ENCODE measurements around the gene RPAP3. TPM values are rescaled to one million over a fixed set of nuclear protein-coding genes. Genes with fewer than 3 reads are reported as not detected.
A peak's percentile ranks its signal among the peaks of the same experiment; 100 is the strongest.

Gene RPAP3
- total RNA-seq, 6 donors from 2014 or later = 6.5 to 28.0 (median 16.4) TPM

DNA sequence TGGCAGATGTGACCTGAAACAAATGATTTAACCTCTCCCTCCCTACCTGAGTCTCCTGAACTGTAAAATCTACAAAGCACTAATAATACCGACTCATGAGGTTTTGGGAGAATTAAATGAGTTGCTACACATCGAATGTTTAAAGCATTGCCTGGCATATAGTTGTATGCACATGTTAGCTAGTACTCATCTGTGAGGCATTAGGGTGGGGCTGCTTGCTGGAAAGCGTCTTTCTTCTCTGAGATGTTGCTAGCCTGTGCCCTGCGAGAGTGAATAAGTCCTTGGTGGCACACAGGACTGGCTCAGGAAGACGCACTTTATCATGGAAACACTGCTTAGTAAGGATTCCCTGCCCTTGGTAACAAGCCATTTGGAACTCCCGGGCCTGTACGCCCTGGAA is 46.7 kb upstream of the RPAP3 start:
- TF ChIP-seq EP300 (IDR thresholded peaks at IDR 0.05) (no peak), POLR2AphosphoS5 (IDR thresholded peaks at IDR 0.05) (no peak), POLR2A (IDR thresholded peaks at IDR 0.05) (no peak)
- TF ChIP-seq, protein P1, sequence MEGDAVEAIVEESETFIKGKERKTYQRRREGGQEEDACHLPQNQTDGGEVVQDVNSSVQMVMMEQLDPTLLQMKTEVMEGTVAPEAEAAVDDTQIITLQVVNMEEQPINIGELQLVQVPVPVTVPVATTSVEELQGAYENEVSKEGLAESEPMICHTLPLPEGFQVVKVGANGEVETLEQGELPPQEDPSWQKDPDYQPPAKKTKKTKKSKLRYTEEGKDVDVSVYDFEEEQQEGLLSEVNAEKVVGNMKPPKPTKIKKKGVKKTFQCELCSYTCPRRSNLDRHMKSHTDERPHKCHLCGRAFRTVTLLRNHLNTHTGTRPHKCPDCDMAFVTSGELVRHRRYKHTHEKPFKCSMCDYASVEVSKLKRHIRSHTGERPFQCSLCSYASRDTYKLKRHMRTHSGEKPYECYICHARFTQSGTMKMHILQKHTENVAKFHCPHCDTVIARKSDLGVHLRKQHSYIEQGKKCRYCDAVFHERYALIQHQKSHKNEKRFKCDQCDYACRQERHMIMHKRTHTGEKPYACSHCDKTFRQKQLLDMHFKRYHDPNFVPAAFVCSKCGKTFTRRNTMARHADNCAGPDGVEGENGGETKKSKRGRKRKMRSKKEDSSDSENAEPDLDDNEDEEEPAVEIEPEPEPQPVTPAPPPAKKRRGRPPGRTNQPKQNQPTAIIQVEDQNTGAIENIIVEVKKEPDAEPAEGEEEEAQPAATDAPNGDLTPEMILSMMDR (IDR thresholded peaks at IDR 0.05) = no peak
- peaks cover 0 to 39% (median 21%) of the 10 kb centered on the region in 4 donors for H3K36me3 ChIP-seq
- H3K4me3 ChIP-seq = no peak overlapping the region
- no peaks in the 10 kb centered on the region for H3K9me3 ChIP-seq
- peaks cover 48 to 59% (median 52%) of the 10 kb centered on the region in 4 donors for H3K4me1 ChIP-seq
- DNase-seq (no peak), ATAC-seq (ENCODE audit: low FRiP score in 2 of 2) (no peak)
- H3K27me3 ChIP-seq = no peaks in the 10 kb centered on the region
- WGBS, 2 donors = 66 to 79% methylated on average over 6 to 7 of the region's 7 CpGs
- peak overlapping the region; percentile 66 to 90 (median 80) for H3K27ac ChIP-seq

DNA sequence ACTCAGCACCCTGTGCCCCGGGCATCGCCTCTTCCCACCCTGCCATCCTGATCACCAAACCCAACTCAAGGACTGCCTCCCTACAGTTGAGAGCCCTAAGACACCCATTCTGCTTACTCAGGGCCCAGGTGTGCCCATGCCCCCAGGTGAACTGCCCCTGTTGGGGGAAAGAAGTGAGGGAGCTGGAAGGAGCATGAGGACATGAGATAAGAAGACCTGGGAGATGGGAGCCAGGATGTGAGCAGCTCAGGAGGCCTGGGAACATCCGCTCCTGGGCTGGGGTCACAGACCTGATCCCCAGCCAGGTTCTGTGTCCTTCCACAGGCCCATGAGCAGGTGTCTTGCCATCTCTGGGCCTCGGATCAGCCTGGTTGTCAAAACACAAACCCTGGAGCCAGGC is 46.3 kb upstream of the RPAP3 start:
- Histone ChIP-seq H3K4me1 (peaks cover 45 to 55% (median 48%) of the 10 kb centered on the region in 4 donors), H3K27ac (peak overlapping the region in 3 of 4 donors; percentile 66 to 90 (median 77)), H3K36me3 (peaks cover 0 to 43% (median 23%) of the 10 kb centered on the region in 4 donors), H3K4me3 (no peak overlapping the region), H3K9me3 (no peaks in the 10 kb centered on the region), H3K27me3 (no peaks in the 10 kb centered on the region)
- ATAC-seq (ENCODE audit: low FRiP score in 2 of 2) = no peak
- WGBS, 2 donors = 80 to 88% methylated on average over 4 of the region's 4 CpGs
- no peak for DNase-seq
- no peak for TF ChIP-seq POLR2AphosphoS5 (IDR thresholded peaks at IDR 0.05)
- no peak for TF ChIP-seq EP300 (IDR thresholded peaks at IDR 0.05)
- no peak for TF ChIP-seq POLR2A (IDR thresholded peaks at IDR 0.05)

DNA sequence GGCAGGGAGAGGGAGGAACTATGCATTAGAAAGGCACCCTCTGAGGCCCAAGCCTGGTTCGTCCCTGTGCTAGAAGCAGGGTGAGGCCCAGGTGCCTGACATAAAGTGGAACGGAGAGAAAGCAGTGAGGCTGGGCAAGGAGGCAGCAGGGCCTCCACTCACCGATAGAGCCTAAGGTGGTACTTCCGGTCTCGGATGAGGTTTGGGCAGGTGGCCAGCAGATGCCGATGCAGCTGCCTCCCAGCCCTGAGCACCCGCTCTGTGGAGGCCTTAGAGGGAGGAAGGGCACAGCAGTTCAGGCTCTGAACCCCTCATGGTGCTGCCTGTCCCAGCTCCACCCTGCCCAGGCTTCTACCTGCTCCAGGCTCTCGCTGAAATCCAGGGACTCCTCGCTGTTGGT is 45.7 kb upstream of the RPAP3 start:
- no peaks in the 10 kb centered on the region for H3K9me3 ChIP-seq
- DNase-seq (no peak), ATAC-seq (ENCODE audit: low FRiP score in 2 of 2) (no peak)
- TF ChIP-seq, protein P1 (IDR thresholded peaks at IDR 0.05) = no peak
- TF ChIP-seq POLR2AphosphoS5 (IDR thresholded peaks at IDR 0.05) (no peak), POLR2A (IDR thresholded peaks at IDR 0.05) (no peak)
- H3K4me3 ChIP-seq = no peak overlapping the region
- H3K27me3 ChIP-seq = no peaks in the 10 kb centered on the region
- peaks cover 0 to 48% (median 24%) of the 10 kb centered on the region in 4 donors for H3K36me3 ChIP-seq
- WGBS, 2 donors = 77 to 88% methylated on average over 5 to 9 of the region's 9 CpGs
- peaks cover 41 to 49% (median 44%) of the 10 kb centered on the region in 4 donors for H3K4me1 ChIP-seq
- H3K27ac ChIP-seq = peak overlapping the region in 1 of 4 donors; percentile 77

DNA sequence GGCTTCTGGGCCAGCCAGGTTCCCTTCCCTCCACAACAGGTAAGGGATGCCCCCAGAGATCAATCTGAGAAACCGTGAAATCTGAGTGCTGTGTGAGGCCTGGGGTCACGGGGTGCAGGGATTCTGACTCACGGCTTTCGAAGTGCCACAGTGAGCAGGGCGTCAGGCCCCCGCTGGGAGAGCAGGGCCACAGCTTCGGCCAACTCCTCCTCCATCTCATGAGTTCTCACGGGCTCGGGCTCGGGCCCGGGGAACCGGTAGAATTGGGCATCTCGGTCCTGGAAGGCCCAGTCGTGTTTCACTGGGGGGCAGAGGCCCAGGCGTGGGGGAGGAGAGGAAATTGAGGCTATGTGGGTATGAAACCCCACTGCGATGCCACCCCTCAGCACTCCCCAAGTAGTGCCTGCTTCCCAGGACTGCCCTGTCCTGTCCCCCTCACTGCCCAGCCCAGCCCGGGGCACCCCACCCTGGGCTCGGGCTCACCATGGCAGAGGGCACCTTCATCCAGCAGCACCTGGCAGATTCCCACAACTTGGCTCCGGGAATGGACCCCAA is 45.2 kb upstream of the RPAP3 start:
- Histone ChIP-seq H3K4me1 (peaks cover 36 to 44% (median 38%) of the 10 kb centered on the region in 4 donors), H3K27ac (no peak overlapping the region), H3K27me3 (no peaks in the 10 kb centered on the region), H3K4me3 (no peak overlapping the region), H3K36me3 (peaks cover 0 to 53% (median 26%) of the 10 kb centered on the region in 4 donors), H3K9me3 (no peaks in the 10 kb centered on the region)
- no peak for TF ChIP-seq EP300 (IDR thresholded peaks at IDR 0.05)
- TF ChIP-seq, protein P1 (IDR thresholded peaks at IDR 0.05) = no peak
- ATAC-seq (ENCODE audit: low FRiP score in 2 of 2) (no peak), DNase-seq (no peak)
- WGBS, 2 donors = 92 to 93% methylated on average over 6 to 18 of the region's 19 CpGs

DNA sequence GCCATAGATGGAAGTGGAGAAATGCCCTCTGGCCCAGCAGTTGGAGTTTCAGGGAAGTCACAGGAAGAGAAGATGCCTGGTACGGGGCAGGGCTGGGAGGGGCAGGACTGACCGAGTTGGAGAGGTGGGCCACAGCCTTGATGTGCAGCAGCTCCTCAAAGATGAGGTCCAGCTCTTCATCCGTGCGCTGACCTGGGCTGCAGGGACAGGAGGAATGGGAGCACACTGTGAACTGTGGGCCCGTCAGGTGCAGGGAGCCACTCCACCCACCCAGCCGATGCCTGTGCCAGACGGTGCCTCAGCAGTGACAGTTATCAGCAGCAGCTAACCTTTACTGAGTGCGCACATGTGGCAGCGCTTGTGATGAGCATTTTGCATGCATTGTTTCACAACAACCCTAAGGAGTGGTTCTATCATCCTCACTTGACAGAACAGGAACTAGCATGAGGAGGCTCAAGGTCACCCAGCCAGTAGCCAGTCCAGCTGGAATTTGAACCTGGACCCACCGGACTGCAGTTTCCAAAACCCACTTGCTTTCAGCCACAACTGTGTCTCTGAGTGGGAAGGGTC is 44.5 kb upstream of the RPAP3 start:
- Histone ChIP-seq H3K27ac (no peak overlapping the region), H3K36me3 (peaks cover 0 to 55% (median 26%) of the 10 kb centered on the region in 4 donors), H3K27me3 (no peaks in the 10 kb centered on the region), H3K4me1 (peaks cover 30 to 37% (median 32%) of the 10 kb centered on the region in 4 donors), H3K9me3 (no peaks in the 10 kb centered on the region), H3K4me3 (no peak overlapping the region)
- WGBS, 2 donors = 77 to 86% methylated on average over 10 of the region's 10 CpGs
- peak in 1 of 2 donors; percentile 18 for ATAC-seq (ENCODE audit: low FRiP score in 2 of 2)
- no peak for DNase-seq
- TF ChIP-seq EP300 (IDR thresholded peaks at IDR 0.05) (no peak), POLR2AphosphoS5 (IDR thresholded peaks at IDR 0.05) (no peak), POLR2A (IDR thresholded peaks at IDR 0.05) (no peak)
- TF ChIP-seq, protein P1 (IDR thresholded peaks at IDR 0.05) = no peak
